HCT116 (cell line): ENCODE results near the gene TTLL5. TPM values are rescaled to one million over a fixed set of nuclear protein-coding genes. Genes with fewer than 3 reads are reported as not detected.

Source experiments
- ATAC-seq: fragments of 200-7000 bp; cut with Tn5 transposase; 2 replicates; pipeline ENCODE4 v1.9.1; 2020; ENCODE audit warnings: mild to moderate bottlenecking, moderate library complexity
- BruUV-seq: library from RNA; stranded (reverse); fragments of 400-500 nt; replicated peaks from 2 replicates; lab custom pipeline; 2021; lab: Mats Ljungman, UMichigan
- CTCF ChIA-PET: fragments of 300-600 bp; sonication (Branson Sonifier 250); formaldehyde crosslinking; loops from one replicate; lab custom pipeline; 2021; ENCODE audit warnings: antibody characterized with exemption; lab: Charles Lee
- POLR2A ChIA-PET: fragments of 300-600, 350-600 bp; sonication (Branson Sonifier 250); formaldehyde crosslinking; loops from one replicate; lab custom pipeline; 2021; ENCODE audit warnings: antibody characterized with exemption; lab: Charles Lee
- RAD21 ChIA-PET, 2 experiments: fragments of 300-600 bp; sonication (Branson Sonifier 250); formaldehyde crosslinking; loops; one replicate each; lab custom pipeline; 2023; ENCODE audit warnings: low total read pairs in 2 of 2; ENCODE audit not compliant: uncharacterized antibody in 2 of 2, unreplicated experiment in 2 of 2, low non-redundant PET in 1 of 2; lab: Charles Lee
- DNase-seq: peaks from one replicate; pipeline ENCODE4 v3.0.0-alpha.2; 2010; ENCODE audit warnings: low read depth, low spot score
- H2AFZ ChIP-seq: fragments of 200-600 bp; shearing (Covaris generic), sonication (generic); 2 replicates; pipeline ENCODE4 v1.6.1; 2017; ENCODE audit warnings: low read depth, mixed run types, mixed read lengths, antibody characterized with exemption, low read length; ENCODE audit not compliant: poor library complexity, severe bottlenecking
- H3K27ac ChIP-seq: 2 replicates; pipeline ENCODE4 v1.5.1; 2012; ENCODE audit warnings: low read depth, low read length
- H3K27me3 ChIP-seq: fragments of 200-600 bp; sonication (generic); 2 replicates; pipeline ENCODE4 v1.6.1; 2016; ENCODE audit warnings: mixed run types, low read length, mixed read lengths; ENCODE audit not compliant: insufficient read depth
- H3K36me3 ChIP-seq, 2 experiments: fragments of 200-500 bp in 1 of 2; fragments of 200-600 bp in 1 of 2; sonication (Bioruptor generic) in 1 of 2; sonication (generic) in 1 of 2; 2 replicates each; pipeline versions ENCODE4 v1.5.1 to v1.6.1; 2014 to 2016; ENCODE audit warnings: low read length in 2 of 2, inconsistent platforms in 1 of 2, mixed read lengths in 1 of 2, mixed run types in 1 of 2; ENCODE audit not compliant: insufficient read depth in 2 of 2, control insufficient read depth in 1 of 2
- H3K4me1 ChIP-seq, 2 experiments: fragments of 200-600 bp in 1 of 2; sonication (generic) in 1 of 2; 2 replicates each; pipeline versions ENCODE4 v1.5.1 to v1.6.1; 2012 to 2017; ENCODE audit warnings: low read length in 2 of 2, inconsistent platforms in 1 of 2, mild to moderate bottlenecking in 1 of 2, mixed read lengths in 1 of 2, mixed run types in 1 of 2, moderate library complexity in 1 of 2; ENCODE audit not compliant: insufficient read depth in 2 of 2, control insufficient read depth in 1 of 2
- H3K4me2 ChIP-seq: fragments of 200-600 bp; sonication (generic); 2 replicates; pipeline ENCODE4 v1.6.1; 2017; ENCODE audit warnings: mixed run types, low read length, mixed read lengths
- H3K4me3 ChIP-seq, 2 experiments: fragments of 200-600 bp in 1 of 2; sonication (generic) in 1 of 2; replicated peaks in 1 of 2; 2 replicates each; pipeline ENCODE4 v1.5.1; 2011 to 2016; ENCODE audit warnings: low read length in 2 of 2, control low read depth in 1 of 2, low read depth in 1 of 2, mild to moderate bottlenecking in 1 of 2, mixed read lengths in 1 of 2, mixed run types in 1 of 2
- H3K79me2 ChIP-seq: fragments of 200-600 bp; sonication (generic); 2 replicates; pipeline ENCODE4 v1.6.1; 2017; ENCODE audit warnings: mild to moderate bottlenecking, mixed run types, low read length, moderate library complexity, mixed read lengths; ENCODE audit not compliant: insufficient read depth
- H3K9ac ChIP-seq: fragments of 200-600 bp; sonication (generic); 2 replicates; pipeline ENCODE4 v1.6.1; 2016; ENCODE audit warnings: low read length, mixed read lengths
- H3K9me2 ChIP-seq: fragments of 200-600 bp; sonication (generic), shearing (Covaris generic); 2 replicates; pipeline ENCODE4 v1.6.1; 2017; ENCODE audit warnings: mixed run types, mild to moderate bottlenecking, moderate library complexity; ENCODE audit not compliant: insufficient read depth
- H3K9me3 ChIP-seq, 2 experiments: fragments of 200-500 bp in 1 of 2; fragments of 200-600 bp in 1 of 2; sonication (Bioruptor generic) in 1 of 2; sonication (generic) in 1 of 2; 2 replicates each; pipeline ENCODE4 v1.6.1; 2014 to 2017; ENCODE audit warnings: low read length in 2 of 2, mixed read lengths in 2 of 2, inconsistent platforms in 1 of 2, low read depth in 1 of 2, mild to moderate bottlenecking in 1 of 2, mixed run types in 1 of 2, moderate library complexity in 1 of 2; ENCODE audit not compliant: control insufficient read depth in 1 of 2, insufficient read depth in 1 of 2
- H4K20me1 ChIP-seq: fragments of 200-600 bp; sonication (generic), shearing (Covaris generic); 2 replicates; pipeline ENCODE4 v1.6.1; 2017; ENCODE audit warnings: mixed run types, mild to moderate bottlenecking, moderate library complexity; ENCODE audit not compliant: insufficient read depth
- CEBPB ChIP-seq: IDR thresholded peaks from 2 replicates; pipeline ENCODE4 v1.6.1; 2012; ENCODE audit warnings: low read depth
- ELF1 ChIP-seq: IDR thresholded peaks from 2 replicates; pipeline ENCODE4 v1.6.1; 2012; ENCODE audit warnings: low read depth, borderline replicate concordance
- EZH2 ChIP-seq: fragments of 200-600 bp; sonication (generic); IDR thresholded peaks from 2 replicates; pipeline ENCODE4 v1.6.1; 2017; ENCODE audit warnings: antibody characterized with exemption, mixed run types
- EZH2phosphoT487 ChIP-seq: fragments of 200-600 bp; IDR thresholded peaks from 2 replicates; pipeline ENCODE4 v1.6.1; 2018; ENCODE audit warnings: antibody characterized with exemption, borderline replicate concordance
- REST ChIP-seq: IDR thresholded peaks from 2 replicates; pipeline ENCODE4 v1.6.1; 2012; ENCODE audit warnings: low read depth
- SIN3A ChIP-seq: IDR thresholded peaks from 2 replicates; pipeline ENCODE4 v1.6.1; 2012; ENCODE audit warnings: low read depth
- YY1 ChIP-seq: IDR thresholded peaks from 2 replicates; pipeline ENCODE4 v1.6.1; 2011; ENCODE audit warnings: low read length, low read depth, moderate library complexity, mild to moderate bottlenecking; ENCODE audit not compliant: insufficient replicate concordance; ENCODE audit errors: extremely low read depth
- ZBTB33 ChIP-seq: IDR thresholded peaks from 2 replicates; pipeline ENCODE4 v1.6.1; 2011; ENCODE audit warnings: mild to moderate bottlenecking, low read length, moderate library complexity; ENCODE audit not compliant: insufficient replicate concordance; ENCODE audit errors: extremely low read depth
- ZNF274 ChIP-seq: fragments of 200-500 bp; sonication (Bioruptor generic); IDR thresholded peaks from 2 replicates; pipeline ENCODE4 v1.6.1; 2014; ENCODE audit warnings: mild to moderate bottlenecking, low read depth, low read length, inconsistent platforms
- intact Hi-C: fragments of 100-400 bp; cut with micrococcal nuclease; formaldehyde crosslinking; loops from 2 replicates; pipeline ENCODE4 v1.10.0; 2022
- total RNA-seq: library from RNA; stranded (reverse); gene quantifications from one replicate; pipeline ENCODE4 v1.2.1, GENCODE V29; 2021; ENCODE audit not compliant: unreplicated experiment

TTLL5 gene
- total RNA-seq, 1 experiment from 2014 or later: 26.2 TPM

- TF ChIP-seq REST (no peak), ELF1 (no peak), SIN3A (no peak)
Measured at GRCh38 chr14:75865531-75865930, 204.5 kb downstream of the TTLL5 start (continued).

- intact Hi-C loops: no loop called here
- peak overlapping the region; percentile 73; the same call in 1 of the 2 replicates for H3K4me2 ChIP-seq
Measured at GRCh38 chr14:75866970-75867369, 205.9 kb downstream of the TTLL5 start.

More at GRCh38 chr14:75866970-75867369, 205.9 kb downstream of the TTLL5 start:
- Histone ChIP-seq H3K79me2 (no peaks in the 10 kb centered on the region), H3K9me3 (no peaks in the 10 kb centered on the region), H4K20me1 (no peaks in the 10 kb centered on the region), H3K9me2 (no peaks in the 10 kb centered on the region), H3K36me3 (0 out of 4 replicates have a peak, but pooled peaks cover 0 to 4% of the 10 kb centered on the region in 2 experiments), H3K9ac (no peak overlapping the region), H3K4me1 (peaks cover 20 to 36% of the 10 kb centered on the region in 2 experiments), H3K4me3 (no peak overlapping the region), H3K27me3 (no peaks in the 10 kb centered on the region), H2AFZ (no peak overlapping the region)
- BruUV-seq: no TSS peak
- RAD21 ChIA-PET: no interaction called here
- POLR2A ChIA-PET: no interaction called here
- CTCF ChIA-PET: interaction anchor here (1.6 kb wide), 1 partner anchor 39 kb away, joined by 5 read pairs; no protein-coding TSS in a partner anchor
- ATAC-seq (no peak), DNase-seq (no peak)
- TF ChIP-seq ZNF274 (no peak), ZBTB33 (no peak), CEBPB (no peak), ELF1 (no peak), YY1 (no peak), EZH2 (no peak), EZH2phosphoT487 (no peak)
- TF ChIP-seq, all 23 proteins: peak for 0
- no peak overlapping the region for H3K27ac ChIP-seq
